IMR-90 (cell line): ENCODE results near the gene PLEKHA4.
A peak's percentile ranks its signal among the peaks of the same experiment; 100 is the strongest.

Experiments used
- BHLHE40 ChIP-seq: fragments of 150-350 bp; IDR thresholded peaks from 2 replicates; pipeline ENCODE4 v1.6.1; 2016; ENCODE audit warnings: mild to moderate bottlenecking, low read depth, low read length
- CEBPB ChIP-seq: IDR thresholded peaks from 2 replicates; pipeline ENCODE4 v1.6.1; 2012; ENCODE audit warnings: low read depth, low read length, improper control_type of control experiment
- CTCF ChIP-seq: conservative IDR thresholded peaks from 2 replicates; pipeline ENCODE4 v1.5.1; 2012; ENCODE audit warnings: mild to moderate bottlenecking, low read depth, low read length, improper control_type of control experiment
- ELK1 ChIP-seq: fragments of 150-350 bp; IDR thresholded peaks from 2 replicates; pipeline ENCODE4 v1.6.1; 2016; ENCODE audit warnings: low read depth, mild to moderate bottlenecking, low read length, moderate library complexity, borderline replicate concordance
- MAFK ChIP-seq: IDR thresholded peaks from 2 replicates; pipeline ENCODE4 v1.6.1; 2012; ENCODE audit warnings: low read depth, low read length, improper control_type of control experiment
- MXI1 ChIP-seq: IDR thresholded peaks from 2 replicates; pipeline ENCODE4 v1.6.1; 2012; ENCODE audit warnings: low read depth, mild to moderate bottlenecking, low read length, moderate library complexity, borderline replicate concordance
- NFE2L2 ChIP-seq: fragments of 150-350 bp; IDR thresholded peaks from 2 replicates; pipeline ENCODE4 v1.6.1; 2016; ENCODE audit warnings: low read depth, mild to moderate bottlenecking, low read length
- POLR2A ChIP-seq: IDR thresholded peaks from 2 replicates; pipeline ENCODE4 v1.6.1; 2012; ENCODE audit warnings: mild to moderate bottlenecking, low read depth, low read length
- RFX5 ChIP-seq: IDR thresholded peaks from 2 replicates; pipeline ENCODE4 v1.8.0; 2012; ENCODE audit warnings: low read depth, mild to moderate bottlenecking, low read length, moderate library complexity
- SMC3 ChIP-seq: fragments of 150-350 bp; IDR thresholded peaks from 2 replicates; pipeline ENCODE4 v1.6.1; 2016; ENCODE audit warnings: low read depth, mild to moderate bottlenecking, antibody characterized with exemption, low read length, moderate library complexity

GRCh38 chr19:48835734-48836088, 32.7 kb downstream of the PLEKHA4 start:
- peak; percentile 89 for TF ChIP-seq CTCF
- no peak for TF ChIP-seq RFX5
- TF ChIP-seq CEBPB = no peak
- peak; percentile 56; the same call in 1 of the 2 replicates for TF ChIP-seq BHLHE40
- TF ChIP-seq POLR2A = no peak
- TF ChIP-seq SMC3 = peak; percentile 77
- TF ChIP-seq ELK1 = no peak
- no peak for TF ChIP-seq MAFK
- no peak for TF ChIP-seq MXI1
- TF ChIP-seq NFE2L2 = no peak
